ENCODE measurements around the gene HINT3. TPM values are rescaled to one million over a fixed set of nuclear protein-coding genes. Genes with fewer than 3 reads are reported as not detected.

Gene HINT3
- polyA plus RNA-seq, 2 donors = 2.8 to 10.1 TPM

Other genes with a start within 250 kb of the HINT3 start
- under 1 TPM; 0.86 to 1.00 TPM for gene HEY2, start 207.1 kb upstream of the HINT3 start, polyA plus RNA-seq
- 10 to 100 TPM in 1 of 2 donors, 1 to 10 TPM in 1; 9.3 to 24.1 TPM for gene NCOA7, start 165.8 kb upstream of the HINT3 start, polyA plus RNA-seq
- gene TRMT11, start 29.8 kb downstream of the HINT3 start, polyA plus RNA-seq = 10 to 100 TPM in 1 of 2 donors, 1 to 10 TPM in 1; 6.7 to 10.3 TPM